HepG2 (cell line): Measurements from ENCODE around the gene GZF1. TPM values are rescaled to one million over a fixed set of nuclear protein-coding genes. Genes with fewer than 3 reads are reported as not detected.

Experiments used
- ASH2L ChIP-seq: fragments of 300-600, 200-600 bp; sonication (generic); IDR thresholded peaks from 2 replicates; pipeline ENCODE4 v1.7.0; 2017; ENCODE audit warnings: low read depth, mild to moderate bottlenecking, moderate library complexity, mixed read lengths, low read length; ENCODE audit not compliant: insufficient read length
- CCAR2 ChIP-seq: fragments of 200-400 bp; formaldehyde crosslinking; optimal IDR thresholded peaks from 2 replicates; pipeline ENCODE3; 2018; ENCODE audit warnings: low read depth, mild to moderate bottlenecking, low read length, moderate library complexity
- DMAP1 ChIP-seq: IDR thresholded peaks from 2 replicates; pipeline ENCODE4 v1.6.1; 2016
- ESRRA ChIP-seq: sonication (generic); formaldehyde crosslinking; IDR thresholded peaks from 2 replicates; pipeline ENCODE4 v1.5.1; 2020; ENCODE audit warnings: mild to moderate bottlenecking, low read depth, missing genetic modification reagents
- GFI1 ChIP-seq: sonication (generic); formaldehyde crosslinking; IDR thresholded peaks from 2 replicates; pipeline ENCODE4 v1.5.0; 2020; ENCODE audit warnings: missing genetic modification reagents, mild to moderate bottlenecking, borderline replicate concordance
- IRX3 ChIP-seq: sonication (generic); formaldehyde crosslinking; IDR thresholded peaks from 2 replicates; pipeline ENCODE4 v1.8.1; 2023; ENCODE audit warnings: mild to moderate bottlenecking, low read depth, missing genetic modification reagents, borderline replicate concordance
- KLF6 ChIP-seq: IDR thresholded peaks from 2 replicates; pipeline ENCODE4 v1.8.0; 2016; ENCODE audit warnings: missing biosample characterization, missing genetic modification reagents
- MBD4 ChIP-seq: IDR thresholded peaks from 2 replicates; pipeline ENCODE4 v1.6.1; 2012; ENCODE audit warnings: low read length, inconsistent platforms, borderline replicate concordance
- MIER3 ChIP-seq: IDR thresholded peaks from 2 replicates; pipeline ENCODE4 v1.6.1; 2016; ENCODE audit warnings: missing compliant biosample characterization, borderline replicate concordance
- MZF1 ChIP-seq: sonication (generic); formaldehyde crosslinking; IDR thresholded peaks from 2 replicates; pipeline ENCODE4 v1.8.1; 2023; ENCODE audit warnings: mild to moderate bottlenecking, missing genetic modification reagents, borderline replicate concordance
- NR3C1 ChIP-seq: sonication (generic); formaldehyde crosslinking; IDR thresholded peaks from 2 replicates; pipeline ENCODE4 v1.4.0; 2020; ENCODE audit warnings: missing genetic modification reagents
- PAWR ChIP-seq: sonication (generic); formaldehyde crosslinking; IDR thresholded peaks from 2 replicates; pipeline ENCODE4 v1.4.0; 2020; ENCODE audit warnings: missing genetic modification reagents, mild to moderate bottlenecking, borderline replicate concordance
- PHB2 ChIP-seq: fragments of 450-650 bp; IDR thresholded peaks from 2 replicates; pipeline ENCODE4 v1.6.1; 2018; ENCODE audit not compliant: partially characterized antibody
- RFX1 ChIP-seq: fragments of 450-650 bp; IDR thresholded peaks from 2 replicates; pipeline ENCODE4 v1.6.1; 2017
- SALL2 ChIP-seq: sonication (generic); formaldehyde crosslinking; IDR thresholded peaks from 2 replicates; pipeline ENCODE4 v1.8.1; 2023; ENCODE audit warnings: mild to moderate bottlenecking, missing genetic modification reagents, inconsistent platforms
- TBX2 ChIP-seq: sonication (generic); formaldehyde crosslinking; IDR thresholded peaks from 2 replicates; pipeline ENCODE4 v1.5.0; 2020; ENCODE audit warnings: missing genetic modification reagents, mild to moderate bottlenecking, borderline replicate concordance
- U2AF1 ChIP-seq: fragments of 200-400 bp; formaldehyde crosslinking; optimal IDR thresholded peaks from 2 replicates; pipeline ENCODE3; 2017; ENCODE audit warnings: mild to moderate bottlenecking, low read depth, low read length
- ZBTB7A ChIP-seq: sonication (generic); formaldehyde crosslinking; IDR thresholded peaks from 2 replicates; pipeline ENCODE4 v1.8.0; 2022; ENCODE audit warnings: mild to moderate bottlenecking, missing genetic modification reagents
- ZNF326 ChIP-seq: sonication (generic); formaldehyde crosslinking; IDR thresholded peaks from 2 replicates; pipeline ENCODE4 v1.4.0; 2020; ENCODE audit warnings: missing genetic modification reagents, borderline replicate concordance
- ZNF329 ChIP-seq: sonication (generic); formaldehyde crosslinking; IDR thresholded peaks from 2 replicates; pipeline ENCODE4 v1.9.0; 2021; ENCODE audit warnings: low read depth, mild to moderate bottlenecking, missing genetic modification reagents
- ZNF430 ChIP-seq: sonication (generic); formaldehyde crosslinking; IDR thresholded peaks from 2 replicates; pipeline ENCODE4 v1.9.0; 2021; ENCODE audit warnings: mild to moderate bottlenecking, missing genetic modification reagents
- ZNF577 ChIP-seq: sonication (generic); formaldehyde crosslinking; IDR thresholded peaks from 2 replicates; pipeline ENCODE4 v1.4.0; 2020; ENCODE audit warnings: mild to moderate bottlenecking, low read depth, missing genetic modification reagents, borderline replicate concordance
- ZNF652 ChIP-seq: IDR thresholded peaks from 2 replicates; pipeline ENCODE4 v1.6.1; 2016; ENCODE audit warnings: low read depth, borderline replicate concordance
- polyA plus RNA-seq, 8 experiments: library from polyadenylated mRNA; depleted of rRNA in 3 of 8; stranded (reverse) in 7 of 8; unstranded in 1 of 8; fragments of >200 nt; fragmentation: Illumina TruSeq in 4 of 8; extraction: Trizol in 4 of 8; gene quantifications; 2 replicates each; pipeline versions ENCODE4 v1.2.1 to v1.2.3, GENCODE V29; 2011 to 2016; ENCODE audit warnings: low read depth in 4 of 8, missing spikeins in 1 of 8, mixed read lengths in 1 of 8; ENCODE audit not compliant: insufficient read depth in 1 of 8
- total RNA-seq, 5 experiments: library from RNA; depleted of rRNA; stranded (reverse); fragments of >200 nt; fragmentation: Illumina TruSeq; extraction: Trizol; gene quantifications; 2 replicates each; pipeline ENCODE4 v1.2.3, GENCODE V29; 2016; ENCODE audit warnings: low read depth in 1 of 5
- TF ChIP-seq, protein P1 (sequence below): IDR thresholded peaks from 2 replicates; pipeline ENCODE4 v1.6.1; 2012; ENCODE audit warnings: inconsistent platforms
- TF ChIP-seq, protein P2 (sequence below): sonication (generic); formaldehyde crosslinking; IDR thresholded peaks from 2 replicates; pipeline ENCODE4 v1.4.0; 2020; ENCODE audit warnings: missing genetic modification reagents, low read depth, mild to moderate bottlenecking, borderline replicate concordance
- TF ChIP-seq, protein P3 (sequence below): sonication (generic); formaldehyde crosslinking; IDR thresholded peaks from 2 replicates; pipeline ENCODE4 v1.8.0; 2023; ENCODE audit warnings: mild to moderate bottlenecking, missing genetic modification reagents
- TF ChIP-seq, protein P4 (sequence below): sonication (generic); formaldehyde crosslinking; IDR thresholded peaks from 2 replicates; pipeline ENCODE4 v1.5.0; 2020; ENCODE audit warnings: mild to moderate bottlenecking, missing genetic modification reagents

GZF1 gene
- total and polyA plus RNA-seq, 2 of the 13 experiments (the other 11 are each of a cell fraction or from before 2014, with no cell fraction given): 16.9 to 26.0 TPM

DNA sequence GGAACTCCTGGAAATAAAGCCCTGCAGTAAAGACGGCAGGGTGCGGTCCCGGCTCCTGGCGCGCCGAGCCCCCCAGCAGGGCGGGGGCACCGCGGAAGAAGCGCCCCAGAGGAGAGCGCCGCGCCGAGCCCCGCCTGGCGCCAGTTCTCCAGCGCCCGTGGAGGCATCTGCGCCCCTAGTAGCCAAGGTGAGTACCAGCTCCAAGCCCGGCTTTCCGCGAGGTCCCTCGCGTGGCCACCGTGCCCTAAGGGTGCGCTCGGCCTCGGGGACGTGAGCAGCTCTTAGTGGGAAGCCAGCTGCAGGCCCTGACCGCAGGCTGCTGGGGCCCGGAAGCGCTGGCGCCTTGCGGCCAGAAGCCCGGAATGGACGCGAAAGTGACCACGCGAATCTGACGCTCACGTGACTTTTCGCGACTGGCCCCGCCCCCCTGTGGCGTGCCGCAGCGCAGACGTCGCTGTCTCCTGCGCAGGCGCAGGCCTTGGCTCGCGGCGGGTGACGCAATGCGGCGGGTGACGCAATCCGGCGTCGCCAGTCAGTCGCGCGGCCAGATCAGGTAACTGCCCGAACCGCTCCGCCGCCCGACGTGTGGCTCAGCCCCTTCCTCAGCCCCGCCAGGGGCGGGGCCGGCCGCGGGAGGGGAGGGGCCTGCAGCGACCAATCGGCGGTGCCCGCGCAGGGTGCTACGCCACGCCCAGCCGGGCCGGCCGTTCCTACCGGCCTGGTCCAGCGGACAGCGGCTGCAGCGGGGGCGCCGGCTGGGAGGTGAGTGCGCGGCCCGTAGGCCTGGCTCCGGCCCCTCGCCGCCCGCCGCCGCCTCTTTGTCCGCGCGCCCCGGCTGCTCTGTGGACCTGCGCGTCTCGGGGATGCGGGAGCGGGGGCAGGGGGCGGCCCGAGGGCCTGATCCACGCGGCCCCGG is at the start of gene GZF1 (continued):
- TF ChIP-seq GFI1 (peak; percentile 88; the same call in 1 of the 2 replicates), DMAP1 (CRISPR knock-in tag) (peak; percentile 99), RFX1 (no peak), MIER3 (peak; percentile 97; the same call in 1 of the 2 replicates), ZBTB7A (CRISPR knock-in tag) (peak; percentile 73), IRX3 (CRISPR knock-in tag) (peak; percentile 18; the same call in 1 of the 2 replicates), MZF1 (CRISPR knock-in tag) (peak; percentile 86; the same call in 1 of the 2 replicates), ASH2L (peak; percentile 90), ZNF326 (CRISPR knock-in tag) (peak; percentile 34; the same call in 1 of the 2 replicates), PHB2 (no peak), CCAR2 (no peak), ZNF329 (CRISPR knock-in tag) (peak; percentile 95), ZNF430 (CRISPR knock-in tag) (peak; percentile 93), MBD4 (no peak), U2AF1 (peak; percentile 95), ZNF577 (0 out of 2 replicates have a peak, but pooled peaks have one; percentile 69), ESRRA (CRISPR knock-in tag) (peak; percentile 92), ZNF652 (peak; percentile 59; the same call in 1 of the 2 replicates), SALL2 (peak; percentile 97), NR3C1 (peak; percentile 94), PAWR (CRISPR knock-in tag) (peak; percentile 93; the same call in 1 of the 2 replicates), KLF6 (CRISPR knock-in tag) (peak; percentile 90), TBX2 (CRISPR knock-in tag) (peak; percentile 99)
- TF ChIP-seq, protein P1, sequence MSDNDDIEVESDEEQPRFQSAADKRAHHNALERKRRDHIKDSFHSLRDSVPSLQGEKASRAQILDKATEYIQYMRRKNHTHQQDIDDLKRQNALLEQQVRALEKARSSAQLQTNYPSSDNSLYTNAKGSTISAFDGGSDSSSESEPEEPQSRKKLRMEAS: peak; percentile 97
- TF ChIP-seq, protein P2, sequence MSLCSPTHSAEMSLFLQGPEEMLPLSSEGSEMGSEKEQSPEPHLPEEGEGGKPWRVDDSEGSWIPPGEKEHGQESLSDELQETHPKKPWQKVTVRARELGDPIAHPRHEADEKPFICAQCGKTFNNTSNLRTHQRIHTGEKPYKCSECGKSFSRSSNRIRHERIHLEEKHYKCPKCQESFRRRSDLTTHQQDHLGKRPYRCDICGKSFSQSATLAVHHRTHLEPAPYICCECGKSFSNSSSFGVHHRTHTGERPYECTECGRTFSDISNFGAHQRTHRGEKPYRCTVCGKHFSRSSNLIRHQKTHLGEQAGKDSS (CRISPR knock-in tag): peak; percentile 98; the same call in 1 of the 2 replicates
- TF ChIP-seq, protein P3, sequence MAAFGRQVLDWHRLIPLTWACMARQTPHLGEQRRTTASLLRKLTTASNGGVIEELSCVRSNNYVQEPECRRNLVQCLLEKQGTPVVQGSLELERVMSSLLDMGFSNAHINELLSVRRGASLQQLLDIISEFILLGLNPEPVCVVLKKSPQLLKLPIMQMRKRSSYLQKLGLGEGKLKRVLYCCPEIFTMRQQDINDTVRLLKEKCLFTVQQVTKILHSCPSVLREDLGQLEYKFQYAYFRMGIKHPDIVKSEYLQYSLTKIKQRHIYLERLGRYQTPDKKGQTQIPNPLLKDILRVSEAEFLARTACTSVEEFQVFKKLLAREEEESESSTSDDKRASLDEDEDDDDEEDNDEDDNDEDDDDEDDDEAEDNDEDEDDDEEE: peak; percentile 99
- TF ChIP-seq, protein P4, sequence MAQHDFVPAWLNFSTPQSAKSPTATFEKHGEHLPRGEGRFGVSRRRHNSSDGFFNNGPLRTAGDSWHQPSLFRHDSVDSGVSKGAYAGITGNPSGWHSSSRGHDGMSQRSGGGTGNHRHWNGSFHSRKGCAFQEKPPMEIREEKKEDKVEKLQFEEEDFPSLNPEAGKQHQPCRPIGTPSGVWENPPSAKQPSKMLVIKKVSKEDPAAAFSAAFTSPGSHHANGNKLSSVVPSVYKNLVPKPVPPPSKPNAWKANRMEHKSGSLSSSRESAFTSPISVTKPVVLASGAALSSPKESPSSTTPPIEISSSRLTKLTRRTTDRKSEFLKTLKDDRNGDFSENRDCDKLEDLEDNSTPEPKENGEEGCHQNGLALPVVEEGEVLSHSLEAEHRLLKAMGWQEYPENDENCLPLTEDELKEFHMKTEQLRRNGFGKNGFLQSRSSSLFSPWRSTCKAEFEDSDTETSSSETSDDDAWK (CRISPR knock-in tag): no peak
